SK-N-SH (cell line): ENCODE data around the gene CACNA1H.

Source experiments
- CHD2 ChIP-seq: fragments of 150-350 bp; IDR thresholded peaks from 2 replicates; pipeline ENCODE4 v1.6.1; 2018; ENCODE audit warnings: low read length; ENCODE audit not compliant: partially characterized antibody
- EP300 ChIP-seq, 2 experiments: IDR thresholded peaks; 2 replicates each; pipeline versions ENCODE4 v1.4.0 to v1.6.1; 2012; ENCODE audit warnings: borderline replicate concordance in 1 of 2, low read depth in 1 of 2, low read length in 1 of 2
- GATA2 ChIP-seq: sonication (generic); formaldehyde crosslinking; IDR thresholded peaks from 2 replicates; pipeline ENCODE4 v1.5.0; 2020; ENCODE audit warnings: mild to moderate bottlenecking, missing genetic modification reagents
- MXI1 ChIP-seq: IDR thresholded peaks from 2 replicates; pipeline ENCODE4 v1.6.1; 2012; ENCODE audit warnings: mild to moderate bottlenecking, low read depth, low read length, improper control_type of control experiment
- RAD21 ChIP-seq: IDR thresholded peaks from 2 replicates; pipeline ENCODE4 v1.6.1; 2012; ENCODE audit warnings: mild to moderate bottlenecking, low read length
- RCOR1 ChIP-seq: fragments of 150-350 bp; IDR thresholded peaks from 2 replicates; pipeline ENCODE4 v1.6.1; 2017; ENCODE audit warnings: antibody characterized with exemption, low read length
- TAF1 ChIP-seq: IDR thresholded peaks from 2 replicates; pipeline ENCODE4 v1.6.1; 2012; ENCODE audit warnings: low read depth, mild to moderate bottlenecking, low read length, moderate library complexity, borderline replicate concordance
- TF ChIP-seq, protein P1 (sequence below): fragments of 200-600 bp; sonication (generic); IDR thresholded peaks from 2 replicates; pipeline ENCODE4 v1.6.1; 2017; ENCODE audit warnings: antibody characterized with exemption, mild to moderate bottlenecking, moderate library complexity
- TF ChIP-seq, protein P2 (sequence below): IDR thresholded peaks from 2 replicates; pipeline ENCODE4 v1.4.0; 2012; ENCODE audit warnings: low read depth

DNA sequence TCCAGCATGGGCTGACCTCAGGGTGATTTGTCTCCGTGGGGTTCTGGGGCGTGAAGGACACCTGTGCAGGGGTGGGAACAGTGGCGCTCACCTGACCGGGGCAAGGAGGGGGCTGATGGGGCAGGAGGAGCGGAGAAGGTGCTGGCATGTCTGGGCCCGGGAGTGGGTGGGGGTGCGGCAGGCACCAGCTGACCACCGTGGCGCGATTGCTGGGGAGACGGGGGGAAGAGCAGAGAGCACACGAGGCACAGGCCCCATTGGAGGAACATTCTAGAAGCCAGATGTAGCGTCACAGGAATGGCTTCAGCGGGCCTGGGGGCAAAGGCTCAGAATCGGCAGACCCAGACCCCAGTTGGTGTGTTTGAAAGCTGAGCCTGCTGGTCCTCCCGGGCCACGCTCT lies 12.1 kb downstream of the CACNA1H start:
- no peak for TF ChIP-seq CHD2
- TF ChIP-seq RCOR1 = no peak
- TF ChIP-seq, protein P1, sequence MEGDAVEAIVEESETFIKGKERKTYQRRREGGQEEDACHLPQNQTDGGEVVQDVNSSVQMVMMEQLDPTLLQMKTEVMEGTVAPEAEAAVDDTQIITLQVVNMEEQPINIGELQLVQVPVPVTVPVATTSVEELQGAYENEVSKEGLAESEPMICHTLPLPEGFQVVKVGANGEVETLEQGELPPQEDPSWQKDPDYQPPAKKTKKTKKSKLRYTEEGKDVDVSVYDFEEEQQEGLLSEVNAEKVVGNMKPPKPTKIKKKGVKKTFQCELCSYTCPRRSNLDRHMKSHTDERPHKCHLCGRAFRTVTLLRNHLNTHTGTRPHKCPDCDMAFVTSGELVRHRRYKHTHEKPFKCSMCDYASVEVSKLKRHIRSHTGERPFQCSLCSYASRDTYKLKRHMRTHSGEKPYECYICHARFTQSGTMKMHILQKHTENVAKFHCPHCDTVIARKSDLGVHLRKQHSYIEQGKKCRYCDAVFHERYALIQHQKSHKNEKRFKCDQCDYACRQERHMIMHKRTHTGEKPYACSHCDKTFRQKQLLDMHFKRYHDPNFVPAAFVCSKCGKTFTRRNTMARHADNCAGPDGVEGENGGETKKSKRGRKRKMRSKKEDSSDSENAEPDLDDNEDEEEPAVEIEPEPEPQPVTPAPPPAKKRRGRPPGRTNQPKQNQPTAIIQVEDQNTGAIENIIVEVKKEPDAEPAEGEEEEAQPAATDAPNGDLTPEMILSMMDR = no peak
- TF ChIP-seq, protein P2, sequence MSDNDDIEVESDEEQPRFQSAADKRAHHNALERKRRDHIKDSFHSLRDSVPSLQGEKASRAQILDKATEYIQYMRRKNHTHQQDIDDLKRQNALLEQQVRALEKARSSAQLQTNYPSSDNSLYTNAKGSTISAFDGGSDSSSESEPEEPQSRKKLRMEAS = no peak
- TF ChIP-seq EP300 (IDR thresholded peaks at IDR 0.05; ENCODE audit: borderline replicate concordance in 1 of 2, low read depth in 1 of 2, low read length in 1 of 2) = no peak
- TF ChIP-seq RAD21 = no peak
- no peak for TF ChIP-seq GATA2 (CRISPR knock-in tag)
- TF ChIP-seq MXI1 = no peak
- TF ChIP-seq TAF1 = no peak
